Measurements from ENCODE around the gene OR51S1.

GRCh38 chr11:4848908-4849532, at the start of gene OR51S1:
- TF ChIP-seq CTCF (IDR thresholded peaks at IDR 0.05) (no peak), POLR2A (IDR thresholded peaks at IDR 0.05) (no peak)

All from Peyer's patch (tissue), 4 donors.